HG02623 (cell line): Measurements from ENCODE around the gene ZBED6.

Source experiments
- ATAC-seq: cut with Tn5 transposase; IDR thresholded peaks from one replicate; pipeline ENCODE4 v1.9.1; 2021; ENCODE audit warnings: moderate library complexity; ENCODE audit not compliant: unreplicated experiment

Gene ZBED6

GRCh38 chr1:203839081-203839480 is 43.7 kb downstream of the ZBED6 start:
- ATAC-seq, result no peak

GRCh38 chr1:203840208-203840808 is 44.9 kb downstream of the ZBED6 start:
- no peak for ATAC-seq

GRCh38 chr1:203842559-203842876 is 47.1 kb downstream of the ZBED6 start:
- ATAC-seq, result no peak

DNA sequence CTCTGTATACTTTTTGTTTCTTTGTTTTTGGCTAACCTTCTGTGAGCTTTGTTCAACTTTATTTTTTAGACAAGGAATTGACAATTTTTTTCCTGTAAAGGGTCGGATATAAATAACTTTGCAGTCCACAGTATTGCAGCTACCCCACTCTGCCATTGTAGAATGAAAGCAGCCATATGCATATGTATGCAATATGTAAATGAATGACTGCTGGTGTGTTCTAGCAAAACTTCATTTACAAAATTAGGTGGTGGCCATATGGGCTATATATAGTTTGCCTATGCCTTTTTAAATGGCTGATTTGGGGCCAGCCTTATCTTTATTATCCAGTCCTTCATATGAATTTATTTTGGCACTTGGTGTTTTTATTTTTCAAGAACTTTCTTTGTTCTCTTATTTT is 48.0 kb downstream of the ZBED6 start:
- ATAC-seq, result no peak
